HG02759 (cell line): ENCODE results near the gene POLD2.

ENCODE experiments used
- ATAC-seq: cut with Tn5 transposase; IDR thresholded peaks from one replicate; pipeline ENCODE4 v1.9.1; 2021; ENCODE audit warnings: mild to moderate bottlenecking, moderate library complexity; ENCODE audit not compliant: unreplicated experiment

Gene POLD2

DNA sequence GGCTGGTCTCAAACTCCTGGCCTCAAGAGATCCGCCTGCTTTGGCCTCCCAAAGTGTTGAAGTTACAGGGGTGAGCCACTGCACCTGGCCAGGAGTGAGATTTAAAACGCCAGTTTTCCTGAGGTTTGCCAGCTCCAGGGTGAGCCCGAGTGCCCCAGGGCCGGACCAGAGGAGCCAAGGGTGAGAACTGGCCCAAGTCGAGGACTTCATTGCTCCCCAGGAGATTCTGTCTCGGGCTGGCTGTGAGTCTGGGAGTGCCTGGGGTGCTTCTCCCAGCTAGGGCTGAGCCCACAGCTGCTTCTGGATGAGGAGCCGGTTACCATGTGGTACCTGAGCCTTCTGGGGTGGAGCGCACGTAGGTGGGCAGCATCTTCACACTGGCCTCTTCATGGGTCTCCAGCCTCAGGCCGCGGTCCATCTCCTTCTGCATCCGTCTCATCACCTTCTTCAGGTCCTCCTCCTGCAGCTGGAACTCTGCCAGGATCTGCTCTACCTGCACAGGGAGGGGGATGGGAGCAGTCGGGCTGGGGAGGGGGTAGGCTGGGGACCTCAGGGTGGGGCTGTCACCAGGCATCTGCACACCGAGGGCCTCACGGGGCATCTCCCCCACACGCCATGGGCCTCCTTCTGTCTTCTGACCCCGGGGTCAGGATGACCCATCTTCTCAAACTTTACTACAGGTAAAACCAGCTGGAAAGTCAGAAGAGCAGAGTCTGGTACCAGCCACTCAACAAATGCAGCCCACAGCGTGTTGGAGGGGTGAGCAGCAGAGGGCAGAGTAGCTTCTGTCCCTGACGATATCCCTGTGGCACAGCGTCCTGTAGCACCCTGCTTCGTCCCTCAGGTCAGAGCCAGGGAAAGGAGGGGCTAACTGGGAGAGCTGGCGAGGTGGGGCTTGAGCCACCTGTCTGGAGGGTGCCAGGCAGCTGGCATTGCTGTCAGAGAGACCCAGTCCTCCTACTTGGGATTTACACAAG is 29.9 kb upstream of the POLD2 start:
- ATAC-seq: no peak

DNA sequence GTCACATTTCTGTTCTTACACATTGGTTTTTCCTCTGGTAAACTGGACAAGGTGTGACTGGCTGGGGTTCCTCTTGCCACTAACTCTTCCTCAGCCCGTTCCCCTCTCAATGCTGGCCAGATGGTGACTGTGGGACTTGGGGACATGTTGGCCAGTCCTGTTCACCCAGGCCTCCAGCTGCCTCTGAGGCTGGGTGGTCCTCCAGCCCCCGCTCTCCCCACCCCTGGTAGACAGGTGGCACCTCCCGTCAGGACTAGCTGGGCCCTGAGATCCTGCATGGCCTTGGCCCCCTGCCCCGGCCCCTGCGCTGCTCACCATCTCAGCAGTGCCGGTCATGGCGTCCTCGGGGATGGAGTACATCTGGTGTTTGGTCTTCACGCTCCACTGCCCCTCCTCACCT is 28.6 kb upstream of the POLD2 start:
- ATAC-seq: no peak

DNA sequence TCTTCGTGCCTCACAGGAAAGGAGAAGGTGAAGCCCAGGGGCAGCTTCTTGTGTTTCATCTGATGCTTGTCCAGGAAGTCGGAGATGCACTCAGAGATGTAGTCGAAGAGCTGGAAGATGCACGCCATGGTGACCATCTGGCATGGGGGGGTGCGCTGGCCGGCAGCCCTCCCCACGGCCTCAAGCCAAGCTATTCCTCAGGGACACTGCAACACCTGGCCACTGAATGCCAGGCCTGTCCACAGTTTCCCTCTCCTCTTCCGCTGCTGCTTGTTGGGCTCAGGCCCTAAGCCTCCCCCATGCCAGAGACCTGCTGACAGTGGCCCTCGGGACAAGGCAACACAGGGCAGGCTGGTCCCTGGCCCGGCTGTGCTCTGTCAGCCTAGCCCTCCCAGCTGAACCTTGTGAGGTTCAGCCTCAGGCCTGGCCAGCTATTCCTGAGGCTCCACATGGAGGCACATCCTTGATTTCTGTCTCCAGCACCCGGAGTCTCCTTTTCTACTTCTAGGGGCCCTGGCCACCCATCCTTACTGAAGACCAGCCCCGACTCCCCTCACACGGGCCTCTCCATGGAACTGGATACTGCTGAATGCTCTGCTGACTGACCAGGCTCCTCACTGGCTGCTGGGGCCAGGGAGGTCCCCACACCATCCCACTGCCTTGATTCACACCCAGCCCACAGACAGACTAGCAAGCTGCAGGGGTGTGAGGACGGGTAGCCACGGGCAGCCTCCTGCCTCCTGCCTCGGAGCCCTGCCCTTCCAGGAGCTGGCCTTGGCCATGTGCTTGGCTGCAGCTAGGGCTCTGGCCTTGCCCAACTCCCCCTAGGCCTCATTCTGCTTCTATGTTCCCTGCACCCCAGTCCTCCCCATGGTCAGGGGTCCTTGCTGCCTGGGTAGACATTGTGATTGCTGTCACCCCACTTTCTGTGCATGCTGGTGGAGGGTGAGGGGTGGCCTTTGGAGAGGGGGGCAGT is 27.9 kb upstream of the POLD2 start:
- ATAC-seq: no peak

DNA sequence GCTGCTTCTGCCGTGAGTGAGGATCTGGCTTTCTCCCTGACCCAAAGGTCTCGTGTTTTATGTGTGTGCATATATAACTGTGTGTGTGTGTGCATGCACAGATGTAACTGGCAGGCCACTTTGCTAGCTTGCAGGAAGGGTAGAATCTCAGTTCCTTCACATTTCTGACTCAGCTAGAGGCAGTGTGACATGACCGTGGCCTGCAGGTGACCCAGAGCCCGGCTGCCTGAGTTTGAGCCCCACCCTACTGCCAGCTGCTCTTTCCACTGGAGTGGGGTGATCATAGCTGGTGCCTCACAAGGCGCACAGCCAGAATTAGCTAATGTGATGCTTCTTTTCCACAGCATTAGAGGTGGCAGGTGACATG is 27.1 kb upstream of the POLD2 start:
- ATAC-seq: peak; percentile 56

DNA sequence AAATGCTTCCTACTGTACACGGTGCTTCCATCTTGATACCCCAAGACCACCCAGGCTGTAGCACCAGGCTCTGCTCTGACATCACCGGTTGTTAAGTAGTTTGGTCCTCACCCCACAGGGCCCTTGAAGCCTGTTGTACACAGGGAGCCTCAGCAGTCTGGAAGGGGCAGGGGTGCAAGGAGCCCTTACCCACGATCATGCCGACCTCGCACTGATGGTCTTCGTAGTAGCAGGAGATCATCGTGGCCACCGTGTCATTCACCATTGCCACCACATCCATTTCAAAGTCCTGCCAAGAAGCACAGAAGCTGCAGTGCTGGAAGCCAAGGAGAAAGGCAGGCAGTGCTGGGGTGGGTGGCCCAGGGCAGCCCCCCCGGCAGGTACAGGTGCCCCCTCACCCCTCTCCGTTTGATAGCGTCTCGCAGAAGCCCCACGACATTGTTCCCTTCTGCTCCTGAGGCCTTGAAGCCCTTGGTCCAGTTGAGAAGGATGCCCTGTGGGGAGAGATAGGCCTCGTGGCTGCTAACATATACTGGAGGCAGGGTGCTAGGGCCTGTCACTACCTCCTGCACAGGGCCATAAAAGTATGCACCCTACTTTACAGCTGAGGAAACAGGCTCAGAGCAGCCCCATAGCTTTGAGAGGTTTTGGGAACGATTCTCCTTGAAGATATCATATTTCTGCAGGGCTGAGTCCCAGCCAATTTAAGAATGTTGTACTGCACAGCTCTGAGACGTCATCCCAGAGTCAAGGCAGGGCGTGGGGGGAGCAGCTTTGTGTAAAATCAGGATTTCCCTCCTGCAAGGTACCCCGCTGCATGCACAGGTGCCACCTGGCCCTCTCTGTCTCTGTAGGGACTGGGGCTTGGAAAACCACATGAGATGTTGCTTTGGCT is 26.5 kb upstream of the POLD2 start:
- ATAC-seq: no peak

DNA sequence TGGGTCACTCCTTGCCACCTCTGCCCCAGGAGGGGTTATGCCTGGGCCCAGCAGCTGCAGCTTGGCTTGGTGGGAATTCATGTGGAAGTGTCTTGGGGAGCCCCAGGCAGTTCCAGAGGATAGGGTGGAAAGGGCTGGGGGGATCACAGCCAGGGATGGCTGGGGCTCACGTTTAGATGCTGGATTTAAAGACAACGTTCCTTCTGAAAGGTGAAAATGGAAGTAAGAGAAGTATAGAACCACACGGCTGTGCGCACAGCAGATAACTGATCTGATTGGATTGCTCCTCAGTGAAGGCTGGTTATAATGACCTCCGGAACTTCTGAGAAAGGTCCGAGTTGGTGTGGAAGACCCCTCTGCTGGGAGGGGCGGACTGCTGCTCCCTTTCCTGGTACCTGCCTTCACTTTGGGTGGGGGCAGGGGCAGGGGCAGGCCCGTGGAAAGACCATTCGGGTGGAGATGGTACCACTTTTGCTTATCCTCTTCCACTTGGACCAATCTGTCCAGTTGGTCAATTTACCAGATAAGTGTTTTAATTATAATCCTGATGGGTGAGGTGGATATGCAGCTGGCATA is 25.7 kb upstream of the POLD2 start:
- ATAC-seq: no peak

DNA sequence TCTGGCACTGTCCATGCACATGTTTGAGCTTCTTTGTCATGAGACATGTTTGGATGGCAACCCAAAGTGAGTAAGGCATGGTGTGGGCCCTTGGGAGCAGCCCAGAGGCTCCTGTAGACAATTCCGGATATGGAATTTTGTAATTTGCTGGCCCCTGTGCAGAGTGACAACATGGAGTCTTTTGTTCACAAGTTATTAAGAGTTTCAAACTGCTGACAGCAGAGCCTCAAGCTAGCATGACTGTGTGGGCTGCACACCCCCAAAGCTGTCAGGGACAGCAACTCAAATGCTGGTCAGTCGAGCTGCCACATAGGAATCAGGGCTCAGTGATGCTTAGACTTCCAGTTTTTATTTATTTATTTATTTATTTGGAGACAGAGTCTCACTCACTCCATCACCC is 24.8 kb upstream of the POLD2 start:
- ATAC-seq: no peak

DNA sequence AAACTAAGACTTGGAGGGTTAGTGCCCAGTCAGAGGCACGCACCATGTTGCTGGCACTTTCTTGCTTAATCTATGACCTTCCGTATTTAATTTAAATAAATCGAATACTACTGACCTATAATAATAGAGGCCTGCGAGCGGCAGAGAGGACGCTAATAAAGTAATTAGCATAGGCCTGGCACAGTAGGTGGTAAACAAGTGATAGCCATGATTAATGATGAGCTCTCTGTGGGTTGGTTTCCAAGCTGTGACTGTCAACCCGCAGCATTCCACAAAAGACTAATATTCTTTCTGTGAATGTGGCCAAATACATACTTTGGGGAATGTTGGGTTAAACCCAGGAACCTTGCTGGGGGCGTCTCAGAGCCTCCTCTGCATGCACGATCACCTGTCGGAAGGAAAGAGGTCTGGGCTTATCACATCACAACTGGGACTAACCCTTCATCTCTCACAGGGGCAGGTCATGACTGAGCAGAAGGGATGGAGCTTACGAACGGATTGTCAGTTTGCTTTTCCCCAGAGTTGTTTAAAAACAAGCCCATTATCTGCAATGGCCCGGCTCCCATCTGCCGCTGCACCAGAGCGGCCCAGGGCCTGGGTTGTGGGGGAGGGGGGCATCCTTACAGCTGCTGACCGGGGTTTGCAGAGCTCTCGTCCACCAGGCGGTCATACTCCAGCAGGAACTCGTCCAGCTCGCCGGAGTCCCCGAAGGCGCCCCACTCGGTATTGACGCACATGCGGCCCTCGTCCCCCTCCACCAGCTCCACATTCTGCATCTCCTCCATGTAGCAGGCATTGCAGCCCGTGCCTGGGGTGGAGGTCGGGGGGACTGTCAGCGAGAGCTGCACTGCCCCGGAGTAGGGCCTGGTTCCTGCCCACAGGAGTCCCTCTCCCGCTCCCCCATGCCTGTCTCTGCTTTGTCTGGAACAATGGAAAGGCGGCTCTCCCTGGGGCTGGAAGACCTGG is 24.0 kb upstream of the POLD2 start:
- no peak for ATAC-seq

DNA sequence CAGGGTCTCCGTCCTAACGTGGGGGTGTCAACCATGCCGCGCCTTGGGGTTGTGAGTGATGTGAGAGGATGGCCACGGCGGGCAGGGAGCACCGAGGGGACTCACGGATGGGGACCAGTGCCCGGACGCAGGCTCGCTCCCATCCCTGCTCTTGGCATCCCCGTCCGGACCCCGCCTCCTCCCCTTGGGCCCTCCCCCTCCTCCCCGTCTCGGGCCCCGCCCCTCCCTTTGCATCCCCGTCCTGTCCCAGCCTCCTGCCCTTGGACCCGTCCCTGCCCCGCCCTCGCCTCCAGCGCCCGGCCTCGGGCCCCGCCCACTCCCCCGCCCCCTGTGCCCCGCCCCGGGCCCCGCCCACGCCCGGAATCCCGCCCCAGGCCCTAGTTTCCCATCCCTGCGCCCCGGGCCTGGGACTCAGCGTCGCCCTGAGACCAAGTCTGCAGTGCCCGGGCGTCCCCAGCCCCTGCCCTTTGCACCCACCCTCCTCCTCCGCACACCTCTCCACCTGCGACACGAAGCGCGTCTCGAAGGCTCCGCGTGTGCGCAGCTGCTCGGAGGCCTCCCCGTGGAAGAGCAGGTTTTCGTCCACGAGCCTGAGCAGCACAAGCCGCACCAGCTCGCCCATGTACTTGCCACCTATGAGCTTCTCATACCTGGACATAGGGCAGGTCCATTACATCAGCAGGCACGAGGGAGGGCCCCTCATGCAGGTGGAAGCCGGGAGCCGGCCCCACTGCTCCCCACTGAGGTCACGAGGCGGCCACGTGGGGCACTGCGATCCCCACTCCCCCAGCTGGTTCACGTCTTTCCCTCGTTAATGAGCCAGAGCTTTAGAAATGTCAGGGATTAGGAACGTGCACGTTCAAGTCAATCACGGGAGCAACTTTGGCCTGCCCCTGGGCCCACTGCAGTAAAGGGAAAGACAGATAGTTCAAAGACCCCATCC is 22.9 kb upstream of the POLD2 start:
- no peak for ATAC-seq

DNA sequence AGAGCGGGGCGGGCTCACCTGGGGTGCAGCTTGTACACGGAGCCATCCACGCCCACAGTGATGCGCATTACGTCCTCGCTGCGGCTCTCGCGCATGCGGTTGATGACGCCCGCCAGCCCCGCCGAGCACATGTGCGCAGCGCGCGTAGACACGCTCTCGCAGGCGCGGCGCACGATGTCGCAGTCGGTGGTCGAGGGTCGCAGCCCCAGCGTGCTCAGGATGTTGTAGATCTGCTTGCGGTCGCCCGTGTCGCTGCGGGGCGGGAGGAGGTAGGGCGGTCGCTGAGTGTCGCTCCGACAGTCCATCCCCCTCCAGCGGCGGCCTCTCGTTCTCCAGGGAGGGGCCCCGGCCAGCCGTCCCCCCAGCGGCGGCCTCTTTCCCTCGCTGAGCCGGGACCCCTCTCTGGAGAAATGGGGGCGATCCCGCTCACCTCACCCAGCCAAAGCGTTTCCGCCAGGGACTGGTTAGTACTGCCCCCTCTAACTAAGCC is 22.2 kb upstream of the POLD2 start:
- ATAC-seq: no peak

DNA sequence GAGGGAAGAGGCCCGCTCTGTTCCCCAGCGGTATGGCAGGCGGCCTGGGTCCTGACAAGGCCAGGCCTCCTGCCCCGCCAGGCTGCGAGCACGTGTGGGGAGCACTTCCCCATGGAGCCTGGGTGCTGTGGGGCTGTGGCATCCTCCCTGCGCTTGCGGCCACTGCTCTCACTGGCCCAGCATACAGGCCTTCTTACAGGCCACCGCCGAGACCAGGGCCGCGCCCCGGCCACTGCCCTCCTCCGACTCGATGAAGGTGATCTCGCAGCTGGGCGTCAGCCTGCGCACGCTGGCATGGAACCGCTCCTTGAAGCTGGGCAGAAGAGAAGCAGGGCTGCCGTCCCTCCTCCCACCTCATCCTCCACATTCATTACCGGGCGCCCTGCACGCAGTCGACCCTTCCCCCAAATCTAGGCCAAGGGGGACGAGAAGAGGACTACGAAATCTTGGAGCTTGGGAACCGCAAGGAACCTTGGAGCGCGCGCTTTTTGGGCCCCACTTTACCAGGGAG is 21.7 kb upstream of the POLD2 start:
- no peak for ATAC-seq

DNA sequence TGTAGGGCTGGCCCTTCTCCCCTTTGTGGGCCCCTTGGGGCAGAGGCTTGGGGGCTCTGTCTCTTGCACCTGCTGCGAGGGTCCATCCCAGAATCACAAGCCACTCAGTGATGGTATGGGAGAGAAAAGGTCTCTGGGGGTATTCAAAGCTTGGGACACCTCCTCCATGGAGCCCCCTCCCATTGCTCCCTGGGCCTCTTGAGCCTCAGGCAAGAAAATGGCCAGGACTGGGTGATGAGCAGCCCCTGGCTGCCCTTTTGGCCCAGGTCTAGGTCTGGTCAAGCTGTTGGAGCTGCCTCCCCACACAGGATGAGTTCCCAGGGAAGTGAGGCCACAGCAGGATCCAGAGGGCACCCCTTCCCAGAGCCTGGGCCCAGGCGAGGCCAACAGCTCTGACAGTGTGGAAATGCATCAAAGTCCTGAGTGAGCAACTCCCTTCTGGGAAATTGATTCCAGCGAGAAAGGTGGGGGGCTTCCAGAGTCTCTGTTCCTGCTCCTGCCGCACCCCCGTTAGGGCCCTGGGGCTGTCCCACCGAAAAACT is 21.1 kb upstream of the POLD2 start:
- no peak for ATAC-seq

DNA sequence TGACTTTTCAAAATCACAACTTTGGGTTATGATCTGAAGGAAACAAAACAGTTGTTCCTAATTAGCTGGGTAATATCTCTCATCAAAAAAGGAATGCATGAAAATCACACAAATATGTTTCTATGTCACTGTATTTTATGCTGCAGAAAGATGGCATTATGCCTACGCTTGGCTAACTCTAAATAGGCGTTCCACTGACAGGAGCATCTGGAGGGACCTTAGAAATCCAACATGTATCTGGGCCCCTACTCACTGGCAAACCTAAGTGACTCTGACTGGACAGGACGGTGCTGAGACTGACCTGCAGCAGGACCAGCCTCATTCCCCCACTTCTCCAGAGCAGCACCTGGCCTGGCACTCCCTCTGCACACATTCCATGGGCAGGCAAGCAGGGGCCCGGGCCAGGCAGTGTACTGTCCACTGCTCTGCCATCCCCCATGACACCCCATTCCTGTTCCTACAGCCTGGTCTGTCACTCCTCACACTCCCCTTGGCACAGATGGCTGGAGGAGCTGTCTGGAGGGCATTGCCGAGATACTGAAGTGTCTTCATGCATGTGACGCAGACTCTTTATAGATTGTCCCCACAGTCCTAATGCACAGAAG is 20.4 kb upstream of the POLD2 start:
- no peak for ATAC-seq

DNA sequence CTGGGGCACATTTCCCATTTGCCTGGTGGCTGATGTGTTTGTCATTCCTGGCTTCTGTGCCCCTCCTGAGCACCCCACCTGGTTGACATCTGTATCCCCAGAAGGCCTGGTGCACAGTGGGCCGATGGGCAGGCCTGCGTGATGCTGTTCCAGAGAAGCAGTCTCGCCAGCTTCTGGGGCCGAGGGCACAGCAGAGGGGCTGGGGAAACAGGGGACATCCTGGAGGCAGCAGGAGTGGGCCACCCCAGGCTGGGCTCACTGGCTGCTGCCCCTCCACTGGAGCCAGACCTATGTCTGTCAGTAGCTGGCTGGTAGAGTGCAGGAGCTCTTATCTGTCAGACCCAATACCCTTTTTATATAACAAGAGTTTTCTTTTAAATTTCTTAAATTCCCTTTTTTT is 18.7 kb upstream of the POLD2 start:
- ATAC-seq: no peak

DNA sequence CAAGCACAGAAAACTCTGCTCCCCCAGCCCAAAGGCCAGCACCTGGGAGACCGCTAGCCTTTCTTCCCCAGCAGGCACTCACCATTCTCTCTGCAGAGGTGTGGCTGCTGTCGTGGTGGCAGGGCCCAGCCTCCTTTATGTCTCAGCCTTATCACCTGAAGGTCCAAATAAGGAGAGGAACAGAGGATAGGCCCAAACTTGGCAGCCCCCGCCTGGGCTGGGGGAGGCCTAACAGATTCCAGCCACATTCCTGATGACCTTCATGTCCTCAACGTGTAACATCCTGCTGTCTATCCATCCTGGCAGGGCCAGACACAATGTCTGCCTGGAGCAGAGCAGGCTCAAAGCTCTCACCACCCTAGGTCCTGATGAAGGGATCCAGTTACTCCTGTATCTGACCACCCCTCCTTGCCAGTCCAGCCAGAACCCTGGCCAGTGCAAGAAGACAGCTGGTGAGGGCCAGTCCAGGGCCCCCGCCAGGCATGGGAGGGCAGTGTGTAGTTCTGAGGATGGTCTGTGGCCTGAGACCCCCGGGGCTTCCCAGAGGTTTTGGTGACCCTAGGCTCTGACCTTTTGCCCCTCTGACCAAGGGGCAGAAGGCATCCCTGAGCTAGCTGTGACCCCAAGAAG is 18.0 kb upstream of the POLD2 start, which contains the start of gene MYL7:
Gene MYL7, minus strand, starts transcription at position 112 of the 630 bp plus-strand sequence. Its CDS starts 27 bp downstream, at position 85.
- ATAC-seq: no peak

DNA sequence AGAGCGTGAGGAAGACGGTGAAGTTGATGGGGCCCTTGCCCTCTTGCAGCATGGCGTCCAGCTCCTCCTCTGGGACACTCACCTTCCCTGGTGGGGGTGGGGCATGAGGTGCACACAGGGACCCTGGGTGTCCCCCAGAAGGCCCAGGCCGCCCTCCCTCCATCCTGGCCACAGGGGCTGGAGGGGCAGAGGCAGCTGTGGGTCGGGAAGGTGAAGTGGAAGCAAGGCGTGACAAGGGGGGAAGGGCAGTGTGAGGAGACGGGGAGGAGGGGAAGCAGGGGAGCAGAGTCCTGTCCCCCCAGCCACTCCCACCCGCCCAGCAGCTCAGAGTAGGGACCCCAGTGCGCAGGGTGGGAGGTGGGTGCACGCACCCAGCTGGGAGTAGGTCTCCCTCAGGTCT is 17.0 kb upstream of the POLD2 start:
- no peak for ATAC-seq
